ENCODE measurements around the gene YPEL2. TPM values are rescaled to one million over a fixed set of nuclear protein-coding genes. Genes with fewer than 3 reads are reported as not detected.
"Not testable (repeated sequence)": the region's sequence is repeated elsewhere in the genome, so short reads cannot be mapped to it uniquely, and the experiment has no call there.

Gene YPEL2, protein sequence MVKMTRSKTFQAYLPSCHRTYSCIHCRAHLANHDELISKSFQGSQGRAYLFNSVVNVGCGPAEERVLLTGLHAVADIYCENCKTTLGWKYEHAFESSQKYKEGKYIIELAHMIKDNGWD
- total RNA-seq, result 10 to 100 TPM; 17.2 to 25.7 TPM

DNA sequence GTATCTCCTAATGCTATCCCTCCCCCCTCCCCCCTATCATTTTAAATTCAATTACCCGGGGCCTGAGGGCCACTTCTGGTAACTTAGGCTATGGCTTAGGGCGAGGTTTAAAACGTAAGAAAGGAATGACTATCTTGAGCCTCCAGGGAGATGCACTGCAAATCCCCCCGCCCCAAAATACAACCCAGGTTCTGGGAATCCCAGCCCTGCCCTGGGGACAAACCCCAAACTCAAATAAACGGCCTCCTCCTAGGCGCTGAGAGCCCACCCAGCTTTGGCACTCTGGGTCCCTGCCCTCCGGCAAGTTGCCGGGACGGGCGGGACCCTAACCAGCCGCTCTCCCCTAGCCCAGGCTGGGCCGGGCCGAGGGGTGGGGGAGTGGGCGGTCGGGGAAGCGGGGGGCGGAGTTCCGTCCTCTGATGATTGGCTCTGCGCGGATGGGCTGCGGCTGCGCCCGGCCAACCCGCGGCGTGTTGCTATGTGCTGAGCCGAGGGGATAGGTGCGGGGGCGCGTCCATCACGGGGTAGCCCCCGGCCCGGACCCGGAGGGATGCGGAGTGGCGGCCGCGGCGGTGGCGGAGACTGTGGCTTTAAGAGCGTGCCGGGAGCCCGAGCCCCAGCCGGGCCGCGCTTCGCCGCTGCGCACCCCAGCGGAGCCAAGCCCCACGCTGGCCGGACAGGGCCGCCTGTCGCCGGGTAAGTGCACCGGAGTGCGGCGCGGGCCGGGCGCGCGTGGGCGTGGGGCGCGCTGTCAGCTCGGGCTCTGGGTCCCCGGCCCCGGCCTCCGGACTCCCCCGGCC, at the start of gene YPEL2:
Gene YPEL2 (plus strand): TSS at position 527 of the 800 bp plus-strand sequence. CDS start 21,755 bp downstream, outside the sequence.
- Histone ChIP-seq H3K27ac (peak within 1 kb of the TSS; percentile 95), H3K9ac (ENCODE audit: low read depth in 2 of 2, low read length in 2 of 2) (peak within 1 kb of the TSS; percentile 89 to 90), H3K4me3 (peak within 1 kb of the TSS; percentile 83), H3K36me3 (no peaks in the 10 kb centered on the region), H3K9me3 (no peaks in the 10 kb centered on the region), H3K4me1 (peaks cover 23% of the 10 kb centered on the region), H3K27me3 (no peaks in the 10 kb centered on the region)
- TF ChIP-seq, protein P1, sequence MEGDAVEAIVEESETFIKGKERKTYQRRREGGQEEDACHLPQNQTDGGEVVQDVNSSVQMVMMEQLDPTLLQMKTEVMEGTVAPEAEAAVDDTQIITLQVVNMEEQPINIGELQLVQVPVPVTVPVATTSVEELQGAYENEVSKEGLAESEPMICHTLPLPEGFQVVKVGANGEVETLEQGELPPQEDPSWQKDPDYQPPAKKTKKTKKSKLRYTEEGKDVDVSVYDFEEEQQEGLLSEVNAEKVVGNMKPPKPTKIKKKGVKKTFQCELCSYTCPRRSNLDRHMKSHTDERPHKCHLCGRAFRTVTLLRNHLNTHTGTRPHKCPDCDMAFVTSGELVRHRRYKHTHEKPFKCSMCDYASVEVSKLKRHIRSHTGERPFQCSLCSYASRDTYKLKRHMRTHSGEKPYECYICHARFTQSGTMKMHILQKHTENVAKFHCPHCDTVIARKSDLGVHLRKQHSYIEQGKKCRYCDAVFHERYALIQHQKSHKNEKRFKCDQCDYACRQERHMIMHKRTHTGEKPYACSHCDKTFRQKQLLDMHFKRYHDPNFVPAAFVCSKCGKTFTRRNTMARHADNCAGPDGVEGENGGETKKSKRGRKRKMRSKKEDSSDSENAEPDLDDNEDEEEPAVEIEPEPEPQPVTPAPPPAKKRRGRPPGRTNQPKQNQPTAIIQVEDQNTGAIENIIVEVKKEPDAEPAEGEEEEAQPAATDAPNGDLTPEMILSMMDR (IDR thresholded peaks at IDR 0.05), result no peak
- intact Hi-C loops (cut with DNase I), result loop anchor here (5.0 kb wide), 1 partner anchor 41 kb away; no protein-coding TSS in a partner anchor
- DNase-seq, result peak; percentile 97

DNA sequence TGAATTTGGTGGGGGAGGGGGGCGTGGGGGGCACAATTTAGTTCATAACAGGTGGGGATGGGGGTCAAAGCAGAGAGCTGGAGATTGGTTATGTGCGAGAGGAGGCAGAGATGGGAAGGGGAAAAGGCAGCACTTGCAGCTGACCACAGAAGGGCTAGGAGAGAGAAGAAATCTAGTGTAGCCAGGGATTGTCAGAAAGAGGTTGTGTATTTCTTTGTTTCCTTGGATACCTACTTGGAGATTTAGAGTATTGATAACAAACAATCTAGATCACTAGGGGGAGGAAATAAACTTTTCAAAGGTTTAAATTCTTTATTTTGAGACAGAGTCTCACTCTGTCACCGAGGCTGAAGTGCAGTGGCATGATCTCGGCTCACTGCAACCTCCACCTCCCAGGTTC, 47.1 kb upstream of the YPEL2 start:
- DNase-seq, result no peak
- Histone ChIP-seq H3K9ac (ENCODE audit: low read depth in 2 of 2, low read length in 2 of 2) (no peak overlapping the region), H3K27me3 (no peaks in the 10 kb centered on the region), H3K9me3 (no peaks in the 10 kb centered on the region), H3K27ac (no peak overlapping the region), H3K36me3 (no peaks in the 10 kb centered on the region), H3K4me3 (no peak overlapping the region), H3K4me1 (no peaks in the 10 kb centered on the region)
- intact Hi-C loops (cut with DNase I), result no loop called here
- TF ChIP-seq, protein P1 (IDR thresholded peaks at IDR 0.05), result no peak

DNA sequence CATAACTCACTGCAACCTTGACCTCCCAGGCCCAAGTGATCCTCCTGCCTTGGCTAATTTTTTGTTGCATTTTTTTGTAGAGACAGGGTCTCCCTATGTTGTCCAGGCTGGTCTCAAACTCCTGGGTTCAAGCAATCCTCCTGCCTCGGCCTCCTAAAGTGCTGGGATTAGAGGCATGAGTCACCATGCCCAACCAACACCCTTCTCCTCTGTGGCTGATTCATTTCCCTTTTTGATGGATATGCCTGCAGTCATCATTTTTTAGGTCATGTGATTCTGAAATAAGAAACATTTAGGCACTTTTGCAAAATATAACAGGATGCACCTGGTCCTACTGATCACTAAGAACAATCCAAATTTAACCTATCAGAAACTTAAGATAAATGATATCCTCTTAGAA, 44.0 kb upstream of the YPEL2 start:
- H3K27ac ChIP-seq, result no peak overlapping the region
- H3K4me3 ChIP-seq, result no peak overlapping the region
- intact Hi-C loops (cut with DNase I), result no loop called here
- H3K4me1 ChIP-seq, result peaks cover 6% of the 10 kb centered on the region
- no peaks in the 10 kb centered on the region for H3K27me3 ChIP-seq
- no peak overlapping the region for H3K9ac ChIP-seq (ENCODE audit: low read depth in 2 of 2, low read length in 2 of 2)
- DNase-seq, result no peak
- no peaks in the 10 kb centered on the region for H3K36me3 ChIP-seq
- TF ChIP-seq, protein P1 (IDR thresholded peaks at IDR 0.05), result no peak
- H3K9me3 ChIP-seq, result no peaks in the 10 kb centered on the region

DNA sequence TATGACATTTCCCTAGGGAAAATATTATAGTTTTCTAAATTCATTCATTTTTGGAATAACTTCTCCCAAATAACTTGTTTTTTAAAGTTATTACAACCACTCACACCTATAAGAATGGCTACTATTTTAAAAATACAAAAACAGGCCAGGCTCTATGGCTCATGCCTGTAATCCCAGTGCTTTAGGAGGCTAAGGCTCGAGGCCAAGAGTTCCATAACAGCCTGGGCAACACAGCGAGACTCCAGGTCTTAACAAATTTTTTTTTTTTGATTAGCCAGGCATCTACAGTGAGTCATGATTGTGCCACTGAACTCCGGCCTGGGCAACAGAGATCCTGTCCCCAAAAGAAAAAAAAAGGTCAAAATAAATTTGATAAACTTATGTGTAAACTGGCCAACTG, 43.6 kb upstream of the YPEL2 start:
- Histone ChIP-seq H3K4me3 (no peak overlapping the region), H3K4me1 (peaks cover 6% of the 10 kb centered on the region), H3K27me3 (no peaks in the 10 kb centered on the region), H3K27ac (no peak overlapping the region), H3K9me3 (no peaks in the 10 kb centered on the region), H3K36me3 (no peaks in the 10 kb centered on the region), H3K9ac (ENCODE audit: low read depth in 2 of 2, low read length in 2 of 2) (no peak overlapping the region)
- TF ChIP-seq, protein P1 (IDR thresholded peaks at IDR 0.05), result no peak
- no peak for DNase-seq
- intact Hi-C loops (cut with DNase I), result no loop called here

DNA sequence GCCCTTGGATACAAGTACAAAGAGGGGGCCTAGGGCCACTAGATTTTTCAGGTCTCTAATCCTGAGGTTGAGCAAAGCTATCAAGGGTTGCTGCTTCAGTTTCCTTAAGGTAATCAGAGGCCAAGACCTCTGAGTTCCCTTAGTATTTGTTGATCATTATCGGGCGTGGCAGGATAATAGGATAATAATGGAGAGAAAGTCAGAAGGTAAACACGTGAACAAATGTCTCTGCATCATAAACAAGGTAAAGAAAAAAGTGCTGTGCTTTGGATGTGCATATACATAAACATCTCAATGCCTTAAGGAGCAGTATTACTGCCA, 41.5 kb upstream of the YPEL2 start:
- H3K9ac ChIP-seq (ENCODE audit: low read depth in 2 of 2, low read length in 2 of 2), result no peak overlapping the region
- H3K27ac ChIP-seq, result peak overlapping the region; percentile 28
- H3K36me3 ChIP-seq, result no peaks in the 10 kb centered on the region
- no peaks in the 10 kb centered on the region for H3K9me3 ChIP-seq
- intact Hi-C loops (cut with DNase I), result no loop called here
- TF ChIP-seq, protein P1 (IDR thresholded peaks at IDR 0.05), result no peak
- no peak for DNase-seq
- no peak overlapping the region for H3K4me3 ChIP-seq
- no peaks in the 10 kb centered on the region for H3K27me3 ChIP-seq
- peaks cover 6% of the 10 kb centered on the region for H3K4me1 ChIP-seq

DNA sequence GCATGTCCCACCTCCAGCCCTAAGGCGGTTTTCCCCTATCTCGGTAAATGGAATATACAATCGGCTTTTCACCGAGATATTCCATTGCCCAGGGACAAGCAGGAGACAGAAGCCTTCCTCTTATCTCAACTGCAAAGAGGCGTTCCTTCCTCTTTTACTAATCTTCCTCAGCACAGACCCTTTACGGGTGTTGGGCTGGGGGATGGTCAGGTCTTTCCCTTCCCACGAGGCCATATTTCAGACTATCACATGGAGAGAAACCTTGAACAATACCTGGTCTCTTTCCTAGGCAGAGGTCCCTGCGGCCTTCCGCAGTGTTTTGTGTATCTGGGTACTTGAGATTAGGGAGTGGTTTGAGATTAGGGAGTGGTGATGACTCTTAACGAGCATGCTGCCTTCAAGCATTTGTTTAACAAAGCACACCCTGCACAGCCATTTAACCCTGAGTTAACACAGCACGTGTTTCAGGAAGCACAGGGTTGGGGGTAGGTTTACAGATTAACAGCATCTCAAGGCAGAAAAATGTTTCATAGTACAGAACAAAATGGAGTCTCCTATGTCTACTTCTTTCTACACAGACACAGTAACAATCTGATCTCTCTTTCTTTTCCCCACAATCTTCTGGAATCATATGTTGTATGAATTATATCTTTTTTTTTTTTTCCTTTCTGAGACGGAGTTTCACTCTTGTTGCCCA, 41.0 kb upstream of the YPEL2 start:
- H3K4me3 ChIP-seq; H3K36me3 ChIP-seq; intact Hi-C loops (cut with DNase I); H3K27me3 ChIP-seq; H3K9ac ChIP-seq (ENCODE audit: low read depth in 2 of 2, low read length in 2 of 2); H3K4me1 ChIP-seq; H3K9me3 ChIP-seq: not testable (repeated sequence)
- DNase-seq, result peak; percentile 57
- H3K27ac ChIP-seq, result peak overlapping the region; percentile 28

Data from colonic mucosa (tissue), 4 donors.